ENCODE measurements around the gene PDCD5.
"Not testable (repeated sequence)": the region's sequence is repeated elsewhere in the genome, so short reads cannot be mapped to it uniquely, and the experiment has no call there.

GRCh38 chr19:32571471-32572075, 9.4 kb upstream of the PDCD5 start:
- not testable (repeated sequence) for TF ChIP-seq POLR2A, CTCF (IDR thresholded peaks at IDR 0.05)

All from body of pancreas (tissue), 4 donors.